ENCODE data around the gene SPATS2. TPM values are rescaled to one million over a fixed set of nuclear protein-coding genes. Genes with fewer than 3 reads are reported as not detected.
"Not testable (repeated sequence)": the region's sequence is repeated elsewhere in the genome, so short reads cannot be mapped to it uniquely, and the experiment has no call there.

The SPATS2 gene
- total RNA-seq, 1 donor from 2014 or later, result 12.3 TPM

- no peak for DNase-seq (ENCODE audit: low spot score)
Measured at GRCh38 chr12:49462083-49462744, 95.0 kb downstream of the SPATS2 start.

DNA sequence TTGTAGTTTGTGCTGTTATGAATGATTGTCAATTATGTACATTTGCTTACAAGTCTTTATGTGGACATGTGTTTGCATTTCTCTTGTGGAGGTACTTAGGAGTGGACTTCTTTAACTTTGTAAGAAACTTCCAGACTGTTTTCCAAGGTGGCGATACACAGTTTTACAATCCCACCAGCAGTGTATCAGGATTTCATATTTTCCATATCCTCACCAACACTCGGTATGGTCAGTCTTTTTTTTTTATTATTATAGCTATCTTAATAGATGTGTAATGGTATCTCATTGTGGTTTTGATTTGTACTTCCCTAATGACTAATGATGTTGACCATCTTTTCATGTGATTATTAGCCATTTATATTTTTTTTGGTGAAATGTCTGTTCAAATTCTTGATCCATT lies 97.9 kb downstream of the SPATS2 start:
- DNase-seq (ENCODE audit: low spot score), result no peak

DNA sequence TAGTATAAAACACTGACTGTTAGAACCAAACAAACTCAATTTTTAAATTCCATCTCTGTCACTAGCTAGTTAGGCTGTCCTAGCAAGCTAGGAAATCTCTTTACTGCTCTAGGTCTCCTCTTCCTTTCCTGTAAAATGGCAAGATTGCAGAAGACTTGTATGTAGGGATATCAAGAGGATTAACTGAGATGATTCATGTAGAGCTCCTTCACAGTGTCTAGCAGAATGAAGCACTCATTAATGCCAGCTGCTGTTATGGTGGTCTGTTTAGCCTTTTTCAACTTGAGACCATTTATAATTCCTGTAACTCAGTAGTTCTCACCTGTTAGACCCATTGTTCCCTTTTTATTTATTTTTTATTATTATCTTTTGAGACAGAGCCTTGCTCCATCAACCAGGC lies 103.7 kb downstream of the SPATS2 start:
- DNase-seq (ENCODE audit: low spot score), result no peak

DNA sequence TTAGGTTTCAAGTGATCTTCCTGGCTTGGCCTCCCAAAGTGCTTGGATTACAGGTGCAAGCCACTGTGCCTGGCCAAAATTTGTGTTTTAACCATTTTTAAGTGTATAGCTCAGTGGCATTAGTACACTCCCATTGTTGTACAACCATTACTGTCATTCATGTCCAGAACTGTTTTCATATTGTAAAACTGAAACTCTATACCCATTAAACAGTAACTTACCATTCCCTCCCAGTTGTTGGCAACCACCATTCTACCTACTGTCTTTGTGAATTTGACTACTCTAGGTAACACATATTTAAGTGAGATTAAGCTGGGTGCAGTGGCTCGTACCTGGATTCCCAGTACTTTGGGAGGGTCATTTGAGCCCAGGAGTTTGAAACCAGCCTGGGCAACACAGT lies 104.3 kb downstream of the SPATS2 start:
- DNase-seq (ENCODE audit: low spot score), result no peak

GRCh38 chr12:49476091-49476490 lies 108.8 kb downstream of the SPATS2 start:
- no peak for DNase-seq (ENCODE audit: low spot score)

- DNase-seq (ENCODE audit: low spot score), result no peak
Measured at GRCh38 chr12:49478949-49479664, 111.8 kb downstream of the SPATS2 start.

DNA sequence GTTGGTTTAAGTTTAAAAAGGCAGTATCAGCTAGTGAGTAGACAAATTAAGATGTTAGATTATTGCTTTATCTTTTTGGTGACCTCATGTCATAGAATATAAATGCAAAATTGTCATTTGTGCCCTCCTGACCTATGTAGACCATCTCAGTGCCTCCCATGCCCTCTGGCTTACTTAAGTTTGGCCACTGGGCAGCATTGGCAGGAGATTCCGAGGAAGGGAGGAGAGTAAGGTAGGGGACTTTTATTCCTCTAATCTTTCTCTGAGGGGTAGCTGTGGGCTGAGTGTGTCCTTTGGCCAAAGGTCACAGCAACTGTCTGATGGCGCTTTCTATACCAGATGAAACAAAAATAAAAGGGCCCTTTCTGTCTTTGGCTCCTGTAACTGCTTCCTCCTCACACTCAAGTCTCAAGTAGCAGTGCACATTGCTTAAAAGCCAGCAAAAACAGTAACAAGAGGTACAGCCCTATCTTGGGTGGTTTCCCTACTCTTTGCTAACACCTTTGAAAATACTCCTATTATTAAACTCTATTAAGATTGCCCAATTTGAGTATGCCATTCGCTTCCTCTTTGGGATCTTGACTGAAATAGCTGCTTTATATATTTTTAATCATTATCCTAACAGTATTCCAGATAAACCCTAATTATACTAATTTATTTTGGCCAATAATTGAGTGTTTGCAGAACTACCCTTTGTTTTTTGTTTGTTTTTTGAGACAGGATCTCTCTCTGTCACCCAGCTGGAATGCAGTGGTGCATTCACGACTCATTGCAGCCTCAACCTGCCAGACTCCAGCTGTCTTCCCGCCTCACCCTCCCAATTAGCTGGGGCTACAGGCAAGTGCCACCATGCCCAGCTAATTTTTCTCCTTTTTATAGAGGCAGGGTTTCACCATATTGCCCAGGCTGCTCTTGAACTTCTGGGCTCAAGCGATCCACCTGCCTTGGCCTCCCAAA lies 115.1 kb downstream of the SPATS2 start:
- no peak for DNase-seq (ENCODE audit: low spot score)

GRCh38 chr12:49483619-49484018 lies 116.4 kb downstream of the SPATS2 start:
- DNase-seq (ENCODE audit: low spot score), result no peak

DNA sequence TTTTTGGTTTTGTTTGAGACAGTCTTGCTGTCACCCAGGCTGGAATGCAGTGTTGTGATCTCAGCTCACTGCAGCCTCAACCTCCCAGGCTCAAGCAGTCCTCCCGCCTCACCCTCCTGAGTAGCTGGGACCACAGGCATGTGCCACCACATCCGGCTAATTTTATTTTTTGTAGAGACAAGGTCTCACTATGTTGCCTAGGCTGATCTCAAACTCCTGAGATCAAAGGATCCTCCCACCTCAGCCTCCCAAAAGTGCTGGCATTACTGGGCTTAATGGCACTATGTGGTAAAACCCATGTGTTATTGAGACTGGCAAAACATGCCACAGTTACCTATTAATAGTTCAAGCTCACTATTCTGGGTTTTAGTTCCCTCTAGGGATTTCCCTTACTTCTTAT lies 120.3 kb downstream of the SPATS2 start:
- DNase-seq (ENCODE audit: low spot score), result no peak

- no peak for DNase-seq (ENCODE audit: low spot score)
Measured at GRCh38 chr12:49489154-49489553, 121.9 kb downstream of the SPATS2 start.

DNA sequence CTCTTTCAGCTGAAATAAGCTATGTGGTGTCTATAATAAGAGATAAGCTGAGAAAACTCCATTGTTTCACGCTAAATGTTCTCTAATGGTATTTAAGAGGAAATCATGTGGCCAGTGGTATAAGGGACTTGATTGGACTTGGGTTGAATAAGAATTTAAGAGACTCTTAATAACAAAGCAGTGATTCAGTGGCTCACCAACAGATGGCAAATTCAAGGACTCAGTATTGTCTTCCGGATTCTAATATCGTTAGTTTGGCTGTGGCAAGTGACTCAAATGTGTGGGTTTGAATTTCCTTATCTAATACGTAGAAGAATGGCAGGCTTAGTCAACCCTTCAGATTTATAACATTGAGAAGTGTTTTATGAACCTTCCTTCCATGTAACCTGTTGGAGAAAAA lies 122.5 kb downstream of the SPATS2 start:
- no peak for DNase-seq (ENCODE audit: low spot score)

DNA sequence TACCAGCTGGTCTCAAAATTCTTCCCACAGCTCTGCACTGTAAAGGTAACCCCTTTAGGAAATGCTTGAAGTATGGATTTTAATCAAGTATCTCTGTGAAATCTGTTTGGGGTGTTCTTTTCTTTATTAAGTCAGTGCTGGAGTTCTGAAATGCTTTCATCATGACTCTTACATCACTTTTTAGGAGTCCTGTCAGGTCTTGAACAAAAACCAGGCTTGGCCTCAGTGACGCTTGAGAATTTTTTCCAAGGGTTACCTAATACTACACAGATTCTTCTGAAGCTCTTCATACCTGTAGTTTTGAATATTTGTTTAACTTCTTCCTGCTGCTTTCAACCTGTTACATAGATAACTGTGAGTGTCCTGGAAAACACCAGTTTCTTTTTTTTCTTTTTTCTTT lies 124.6 kb downstream of the SPATS2 start:
- peak; percentile 60 for DNase-seq (ENCODE audit: low spot score)

GRCh38 chr12:49493900-49494299 lies 126.6 kb downstream of the SPATS2 start:
- DNase-seq (ENCODE audit: low spot score), result no peak

- peak; percentile 20 for DNase-seq (ENCODE audit: low spot score)
Measured at GRCh38 chr12:49496417-49497360, 129.4 kb downstream of the SPATS2 start.

DNA sequence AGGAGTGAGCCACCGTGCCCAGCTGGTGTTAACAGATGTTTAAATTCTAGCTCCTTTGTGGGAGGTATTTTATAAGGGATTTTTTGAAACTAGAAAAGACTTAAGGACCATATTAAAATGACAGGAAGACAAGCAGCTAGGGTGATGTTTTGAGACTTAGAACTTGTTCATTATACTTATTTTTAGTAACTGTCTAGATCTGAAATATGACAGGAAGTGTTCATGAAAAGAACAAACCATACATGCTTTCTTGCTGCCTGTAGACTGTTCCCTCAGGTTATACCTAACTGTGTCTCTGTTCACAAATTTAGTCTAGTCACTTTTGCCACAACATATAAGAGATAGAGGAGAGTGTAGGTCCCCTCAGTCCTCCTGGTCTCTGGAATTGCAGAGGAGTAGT lies 134.6 kb downstream of the SPATS2 start:
- no peak for DNase-seq (ENCODE audit: low spot score)

DNA sequence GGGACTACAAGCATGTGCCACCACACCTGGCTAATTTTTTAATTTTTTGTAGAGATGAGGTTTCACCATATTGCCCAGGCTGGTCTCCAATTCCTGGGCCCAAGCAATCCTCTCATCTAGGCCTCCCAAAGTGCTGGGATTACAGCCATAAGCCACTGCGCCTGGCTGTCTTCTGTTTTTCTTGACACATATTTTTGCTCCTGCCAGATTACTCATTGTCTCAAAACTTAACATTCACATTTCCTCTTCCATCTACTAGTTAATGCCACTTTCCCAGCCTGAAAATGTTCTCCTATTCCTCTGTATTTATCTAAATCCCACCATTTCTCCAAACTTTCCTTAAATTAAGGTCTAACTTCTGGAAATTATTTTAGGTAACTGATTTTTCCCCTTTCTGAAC lies 135.3 kb downstream of the SPATS2 start:
- no peak for DNase-seq (ENCODE audit: low spot score)

GRCh38 chr12:49503674-49504180 lies 136.5 kb downstream of the SPATS2 start:
- DNase-seq (ENCODE audit: low spot score), result peak; percentile 21

DNA sequence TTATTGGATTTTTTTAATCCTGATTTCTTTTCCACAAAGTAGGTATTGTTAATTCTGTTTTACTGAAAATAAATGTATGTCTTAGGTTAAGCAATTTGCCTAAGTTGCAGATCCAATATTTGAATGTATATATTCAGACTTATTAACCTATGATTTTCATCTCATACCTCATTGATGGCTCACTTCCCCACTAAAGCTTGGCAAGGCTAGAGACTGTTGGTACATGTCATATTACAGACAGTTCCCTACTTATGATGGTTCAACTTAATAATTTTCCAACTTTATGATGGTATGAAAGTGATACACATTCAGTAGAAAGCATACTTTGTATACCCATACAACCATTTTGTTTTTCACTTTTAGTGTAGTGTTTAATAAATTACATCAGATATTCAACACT lies 138.4 kb downstream of the SPATS2 start:
- DNase-seq (ENCODE audit: low spot score), result no peak

- peak; percentile 32 for DNase-seq (ENCODE audit: low spot score)
Measured at GRCh38 chr12:49507139-49507538, 139.9 kb downstream of the SPATS2 start.

DNA sequence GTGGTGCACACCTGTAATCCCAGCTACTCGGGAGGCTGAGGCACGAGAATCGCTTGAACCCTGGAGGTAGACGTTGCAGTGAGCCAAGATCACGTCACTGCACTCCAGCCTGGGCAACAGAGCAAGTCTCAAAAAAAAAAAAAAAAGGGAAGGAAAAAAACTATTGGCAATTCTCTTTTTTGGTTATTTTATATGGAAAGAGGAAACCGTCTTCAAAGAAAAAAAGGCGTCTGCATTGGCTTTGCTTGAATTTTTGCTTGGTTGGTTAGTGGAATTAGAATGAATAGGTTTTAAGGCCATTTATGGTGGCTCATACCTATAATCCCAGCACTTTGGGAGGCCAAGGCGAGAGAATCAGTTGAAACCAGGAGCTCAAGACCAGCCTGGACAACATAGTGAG lies 142.4 kb downstream of the SPATS2 start:
- not testable (repeated sequence) for DNase-seq (ENCODE audit: low spot score)

GRCh38 chr12:49511410-49511809 lies 144.1 kb downstream of the SPATS2 start:
- no peak for DNase-seq (ENCODE audit: low spot score)
